Measurements from ENCODE around the gene THSD7A. TPM values are rescaled to one million over a fixed set of nuclear protein-coding genes. Genes with fewer than 3 reads are reported as not detected.

Gene THSD7A
- total and polyA plus RNA-seq, 4 donors: 0.15 to 2.7 (median 1.9) TPM

GRCh38 chr7:11726794-11727155 is 105.2 kb downstream of the THSD7A start:
- H3K4me1 ChIP-seq (ENCODE audit: control insufficient read depth in 4 of 4, insufficient read depth in 4 of 4, low read length in 3 of 4): no peaks in the 10 kb centered on the region
- no peaks in the 10 kb centered on the region for H3K9me3 ChIP-seq (ENCODE audit: control insufficient read depth in 4 of 4, low read length in 3 of 4)
- WGBS: 84% methylated on average over 6 of the region's 6 CpGs
- no peaks in the 10 kb centered on the region for H3K27me3 ChIP-seq (ENCODE audit: control insufficient read depth in 4 of 4, insufficient read depth in 4 of 4, low read length in 3 of 4)
- H3K9ac ChIP-seq (ENCODE audit: low read depth in 1 of 2, low read length in 2 of 2): no peak overlapping the region
- H3K4me3 ChIP-seq (ENCODE audit: low read depth in 1 of 3, low read length in 3 of 3): no peak overlapping the region
- no peak overlapping the region for H3K27ac ChIP-seq (ENCODE audit: low read depth in 1 of 2, low read length in 2 of 2)
- TF ChIP-seq FOXA1 (IDR thresholded peaks at IDR 0.05): no peak
- TF ChIP-seq RXRA (IDR thresholded peaks at IDR 0.05): no peak
- TF ChIP-seq HNF4A (conservative IDR thresholded peaks at IDR 0.05): no peak
- no peak for TF ChIP-seq EGR1 (IDR thresholded peaks at IDR 0.05; ENCODE audit: low read depth in 2 of 2)
- TF ChIP-seq FOXA2 (IDR thresholded peaks at IDR 0.05): no peak
- no peak for TF ChIP-seq TAF1 (conservative IDR thresholded peaks at IDR 0.05)
- TF ChIP-seq, protein P1, sequence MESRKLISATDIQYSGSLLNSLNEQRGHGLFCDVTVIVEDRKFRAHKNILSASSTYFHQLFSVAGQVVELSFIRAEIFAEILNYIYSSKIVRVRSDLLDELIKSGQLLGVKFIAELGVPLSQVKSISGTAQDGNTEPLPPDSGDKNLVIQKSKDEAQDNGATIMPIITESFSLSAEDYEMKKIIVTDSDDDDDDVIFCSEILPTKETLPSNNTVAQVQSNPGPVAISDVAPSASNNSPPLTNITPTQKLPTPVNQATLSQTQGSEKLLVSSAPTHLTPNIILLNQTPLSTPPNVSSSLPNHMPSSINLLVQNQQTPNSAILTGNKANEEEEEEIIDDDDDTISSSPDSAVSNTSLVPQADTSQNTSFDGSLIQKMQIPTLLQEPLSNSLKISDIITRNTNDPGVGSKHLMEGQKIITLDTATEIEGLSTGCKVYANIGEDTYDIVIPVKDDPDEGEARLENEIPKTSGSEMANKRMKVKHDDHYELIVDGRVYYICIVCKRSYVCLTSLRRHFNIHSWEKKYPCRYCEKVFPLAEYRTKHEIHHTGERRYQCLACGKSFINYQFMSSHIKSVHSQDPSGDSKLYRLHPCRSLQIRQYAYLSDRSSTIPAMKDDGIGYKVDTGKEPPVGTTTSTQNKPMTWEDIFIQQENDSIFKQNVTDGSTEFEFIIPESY (IDR thresholded peaks at IDR 0.05): no peak
- TF ChIP-seq SP1 (IDR thresholded peaks at IDR 0.05): no peak
- no peak for TF ChIP-seq HNF4G (IDR thresholded peaks at IDR 0.05)
- TF ChIP-seq JUND (IDR thresholded peaks at IDR 0.05): no peak
- TF ChIP-seq, protein P2, sequence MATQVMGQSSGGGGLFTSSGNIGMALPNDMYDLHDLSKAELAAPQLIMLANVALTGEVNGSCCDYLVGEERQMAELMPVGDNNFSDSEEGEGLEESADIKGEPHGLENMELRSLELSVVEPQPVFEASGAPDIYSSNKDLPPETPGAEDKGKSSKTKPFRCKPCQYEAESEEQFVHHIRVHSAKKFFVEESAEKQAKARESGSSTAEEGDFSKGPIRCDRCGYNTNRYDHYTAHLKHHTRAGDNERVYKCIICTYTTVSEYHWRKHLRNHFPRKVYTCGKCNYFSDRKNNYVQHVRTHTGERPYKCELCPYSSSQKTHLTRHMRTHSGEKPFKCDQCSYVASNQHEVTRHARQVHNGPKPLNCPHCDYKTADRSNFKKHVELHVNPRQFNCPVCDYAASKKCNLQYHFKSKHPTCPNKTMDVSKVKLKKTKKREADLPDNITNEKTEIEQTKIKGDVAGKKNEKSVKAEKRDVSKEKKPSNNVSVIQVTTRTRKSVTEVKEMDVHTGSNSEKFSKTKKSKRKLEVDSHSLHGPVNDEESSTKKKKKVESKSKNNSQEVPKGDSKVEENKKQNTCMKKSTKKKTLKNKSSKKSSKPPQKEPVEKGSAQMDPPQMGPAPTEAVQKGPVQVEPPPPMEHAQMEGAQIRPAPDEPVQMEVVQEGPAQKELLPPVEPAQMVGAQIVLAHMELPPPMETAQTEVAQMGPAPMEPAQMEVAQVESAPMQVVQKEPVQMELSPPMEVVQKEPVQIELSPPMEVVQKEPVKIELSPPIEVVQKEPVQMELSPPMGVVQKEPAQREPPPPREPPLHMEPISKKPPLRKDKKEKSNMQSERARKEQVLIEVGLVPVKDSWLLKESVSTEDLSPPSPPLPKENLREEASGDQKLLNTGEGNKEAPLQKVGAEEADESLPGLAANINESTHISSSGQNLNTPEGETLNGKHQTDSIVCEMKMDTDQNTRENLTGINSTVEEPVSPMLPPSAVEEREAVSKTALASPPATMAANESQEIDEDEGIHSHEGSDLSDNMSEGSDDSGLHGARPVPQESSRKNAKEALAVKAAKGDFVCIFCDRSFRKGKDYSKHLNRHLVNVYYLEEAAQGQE (IDR thresholded peaks at IDR 0.05): no peak
- TF ChIP-seq MAX (IDR thresholded peaks at IDR 0.05): no peak
- no peaks in the 10 kb centered on the region for H3K36me3 ChIP-seq (ENCODE audit: control insufficient read depth in 4 of 4, insufficient read depth in 3 of 4, low read depth in 1 of 4, low read length in 3 of 4)
- DNase-seq (ENCODE audit: low spot score): no peak

- TF ChIP-seq, protein P1 (IDR thresholded peaks at IDR 0.05): no peak
- TF ChIP-seq SP1 (IDR thresholded peaks at IDR 0.05): no peak
- TF ChIP-seq HNF4A (conservative IDR thresholded peaks at IDR 0.05): no peak
- no peak for TF ChIP-seq FOXA2 (IDR thresholded peaks at IDR 0.05)
- H3K27ac ChIP-seq (ENCODE audit: low read depth in 1 of 2, low read length in 2 of 2): no peak overlapping the region
- H3K4me1 ChIP-seq (ENCODE audit: control insufficient read depth in 4 of 4, insufficient read depth in 4 of 4, low read length in 3 of 4): no peaks in the 10 kb centered on the region
- H3K9ac ChIP-seq (ENCODE audit: low read depth in 1 of 2, low read length in 2 of 2): no peak overlapping the region
- H3K9me3 ChIP-seq (ENCODE audit: control insufficient read depth in 4 of 4, low read length in 3 of 4): no peaks in the 10 kb centered on the region
- H3K27me3 ChIP-seq (ENCODE audit: control insufficient read depth in 4 of 4, insufficient read depth in 4 of 4, low read length in 3 of 4): no peaks in the 10 kb centered on the region
- 85% methylated on average over 7 of the region's 7 CpGs for WGBS
- no peak overlapping the region for H3K4me3 ChIP-seq (ENCODE audit: low read depth in 1 of 3, low read length in 3 of 3)
- no peak for DNase-seq (ENCODE audit: low spot score)
- H3K36me3 ChIP-seq (ENCODE audit: control insufficient read depth in 4 of 4, insufficient read depth in 3 of 4, low read depth in 1 of 4, low read length in 3 of 4): no peaks in the 10 kb centered on the region
These were observed 105.8 kb downstream of the THSD7A start for GRCh38 chr7:11726001-11726793.

Measured in liver (tissue), 9 donors.